Psoas muscle (tissue), 8 donors: Measurements from ENCODE around the gene TTC6. TPM values are rescaled to one million over a fixed set of nuclear protein-coding genes. Genes with fewer than 3 reads are reported as not detected.
A peak's percentile ranks its signal among the peaks of the same experiment; 100 is the strongest.

Experiments used
- ATAC-seq, 4 donors: fragments of 200-7000 bp; cut with Tn5 transposase; one replicate each; pipeline ENCODE4 v1.9.1; 2020; ENCODE audit warnings: moderate library complexity in 3 of 4, mild to moderate bottlenecking in 2 of 4
- DNase-seq, 2 donors: peaks; one replicate each; pipeline ENCODE4 v3.0.0-alpha.2; 2020
- H3K27ac ChIP-seq: fragments of 200-600 bp; one replicate; pipeline ENCODE4 v1.8.0; 2022
- H3K27me3 ChIP-seq, 3 donors: fragments of 200-600 bp in 1 of 3; one replicate each; pipeline versions ENCODE4 v1.6.1 to v1.8.0; 2013 to 2022; ENCODE audit warnings: low read length in 2 of 3, mild to moderate bottlenecking in 2 of 3, moderate library complexity in 1 of 3; ENCODE audit not compliant: insufficient read depth in 3 of 3
- H3K36me3 ChIP-seq, 2 donors: fragments of 200-600 bp in 1 of 2; one replicate each; pipeline versions ENCODE4 v1.6.1 to v1.8.0; 2013 to 2022; ENCODE audit warnings: low read depth in 1 of 2, mild to moderate bottlenecking in 1 of 2, moderate library complexity in 1 of 2; ENCODE audit not compliant: insufficient read depth in 1 of 2
- H3K4me1 ChIP-seq: fragments of 200-600 bp; one replicate; pipeline ENCODE4 v1.8.0; 2022
- H3K4me3 ChIP-seq: fragments of 200-600 bp; one replicate; pipeline ENCODE4 v1.8.0; 2022; ENCODE audit warnings: mild to moderate bottlenecking
- H3K9me3 ChIP-seq: fragments of 200-600 bp; one replicate; pipeline ENCODE4 v1.8.0; 2022
- WGBS, 3 donors: extraction: QIAGEN DNeasy Blood & Tissue Kit; methylation state at CpG; one replicate each; pipeline versions ENCODE4 v1.1.6 to v1.1.7; 2013; 5-methylcytosine and 5-hydroxymethylcytosine counted together
- intact Hi-C, 2 donors: fragments of 100-400 bp; cut with DNase I; formaldehyde crosslinking; loops; one replicate each; pipeline versions ENCODE4 v1.11.0 to v1.14.2; 2022
- long read RNA-seq, 2 donors: library from polyadenylated mRNA; unstranded; transcript quantifications; one replicate each; pipeline ENCODE4 v2.0.0, GENCODE V29; 2021
- polyA plus RNA-seq, 3 donors: library from polyadenylated mRNA; stranded (reverse); fragments of 200-250 nt; gene quantifications; one replicate each; pipeline ENCODE4 v1.2.3, GENCODE V29; 2013
- total RNA-seq, 4 donors: library from RNA; stranded (reverse); fragmentation: NEBNext Ultra II Directional in 2 of 4; extraction: Animal tissue kit (Norgen Biotek cat#: 25700) in 2 of 4; gene quantifications; one replicate each; pipeline versions ENCODE4 v1.2.1 to v1.2.4, GENCODE V29; 2021 to 2023
- TF ChIP-seq, protein P1 (sequence below): fragments of 200-600 bp; IDR thresholded peaks from one replicate; pipeline ENCODE4 v1.8.0; 2022; ENCODE audit warnings: antibody characterized with exemption
- donor health status: healthy with polysubstance abuse.
- donor health status: DM: no; HTN: no; CAD: no; lungs with moderate emphysema.
- donor health status: Bipolar disorder and iron deficiency.
- donor health status: healthy.
- donor health status: DM: yes; HTN: yes; CAD: no.
- donor health status: DM: no; HTN: no; CAD: no.
- donor health status: DM: no; HTN: no; CAD: no.
- donor health status: DM: yes; HTN: yes; CAD: no.

TTC6 gene
- total RNA-seq = not detected
- not detected for polyA plus RNA-seq
- long read RNA-seq, donor 1 = 0 reads
- long read RNA-seq, donor 2 = 0 reads

- peak within 1 kb of the TSS; percentile 62 for H3K4me3 ChIP-seq
- ATAC-seq (peak; percentile 48 to 77 (median 66)), DNase-seq (peak in 1 of 2 donors; percentile 56)
- TF ChIP-seq, protein P1, sequence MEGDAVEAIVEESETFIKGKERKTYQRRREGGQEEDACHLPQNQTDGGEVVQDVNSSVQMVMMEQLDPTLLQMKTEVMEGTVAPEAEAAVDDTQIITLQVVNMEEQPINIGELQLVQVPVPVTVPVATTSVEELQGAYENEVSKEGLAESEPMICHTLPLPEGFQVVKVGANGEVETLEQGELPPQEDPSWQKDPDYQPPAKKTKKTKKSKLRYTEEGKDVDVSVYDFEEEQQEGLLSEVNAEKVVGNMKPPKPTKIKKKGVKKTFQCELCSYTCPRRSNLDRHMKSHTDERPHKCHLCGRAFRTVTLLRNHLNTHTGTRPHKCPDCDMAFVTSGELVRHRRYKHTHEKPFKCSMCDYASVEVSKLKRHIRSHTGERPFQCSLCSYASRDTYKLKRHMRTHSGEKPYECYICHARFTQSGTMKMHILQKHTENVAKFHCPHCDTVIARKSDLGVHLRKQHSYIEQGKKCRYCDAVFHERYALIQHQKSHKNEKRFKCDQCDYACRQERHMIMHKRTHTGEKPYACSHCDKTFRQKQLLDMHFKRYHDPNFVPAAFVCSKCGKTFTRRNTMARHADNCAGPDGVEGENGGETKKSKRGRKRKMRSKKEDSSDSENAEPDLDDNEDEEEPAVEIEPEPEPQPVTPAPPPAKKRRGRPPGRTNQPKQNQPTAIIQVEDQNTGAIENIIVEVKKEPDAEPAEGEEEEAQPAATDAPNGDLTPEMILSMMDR = no peak
- H3K27ac ChIP-seq = no peak within 1 kb of the TSS
- H3K27me3 ChIP-seq = peaks cover 3 to 98% (median 65%) of the 10 kb centered on the region in 3 donors
- peaks cover 34% of the 10 kb centered on the region for H3K4me1 ChIP-seq
- WGBS, 3 donors = 1 to 2% (median 1%) methylated on average over 41 to 92 of the region's 92 CpGs
- H3K9me3 ChIP-seq = no peaks in the 10 kb centered on the region
- intact Hi-C loops = loop anchor here in 1 of 2 donors (10.0 kb wide), 1 partner anchor 350 kb away; no protein-coding TSS in a partner anchor
- H3K36me3 ChIP-seq = no peaks in the 10 kb centered on the region
Measured at GRCh38 chr14:37594971-37595808, at the start of gene TTC6, which contains the start of gene FOXA1. Gene TTC6, plus strand, starts transcription at chr14:37595629. Its CDS starts 26,436 bp downstream, at chr14:37622065. Gene FOXA1, minus strand, starts transcription at chr14:37595249. Its CDS starts 277 bp downstream, at chr14:37594972.

DNA sequence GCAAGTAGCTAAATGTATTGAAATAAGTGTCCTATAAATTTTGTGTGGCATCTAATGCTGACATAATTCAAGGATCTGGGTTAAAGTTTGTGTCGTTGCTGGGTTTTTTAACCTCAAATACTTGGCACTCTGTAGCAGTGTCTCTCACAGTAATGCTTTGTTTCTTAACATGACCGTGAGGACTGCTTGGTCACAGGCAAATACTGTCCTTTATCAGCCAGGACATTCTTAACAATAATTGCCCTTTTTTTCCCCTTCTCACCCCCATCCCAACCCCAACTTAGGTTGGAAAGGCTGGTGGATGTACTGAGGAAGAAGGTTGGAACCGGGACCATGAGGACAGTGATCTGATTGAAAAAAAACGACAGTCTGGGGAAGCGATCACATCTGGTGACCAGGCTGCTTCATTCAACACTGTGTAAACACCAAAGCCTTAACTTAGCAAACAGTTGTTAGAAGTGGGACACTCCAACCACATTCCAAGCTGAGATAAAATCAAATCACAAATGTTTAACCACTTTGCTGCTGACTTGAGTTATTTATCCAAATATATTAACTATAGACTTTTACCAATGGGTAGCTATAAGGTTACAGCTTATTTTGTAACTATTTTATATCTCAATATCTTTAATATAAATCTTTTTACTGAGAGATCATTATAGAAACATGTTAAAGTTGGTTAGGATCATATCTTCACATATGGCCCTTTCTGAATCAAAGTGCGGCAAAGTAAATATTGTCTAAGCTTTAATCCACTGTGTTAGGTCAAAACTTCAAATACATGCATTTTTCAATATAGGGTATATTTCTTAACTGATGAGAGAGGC, 48.6 kb upstream of the TTC6 start:
- WGBS, 3 donors = 36 to 41% (median 38%) methylated on average over 6 of the region's 6 CpGs
- ATAC-seq (no peak), DNase-seq (no peak)
- Histone ChIP-seq H3K27me3 (no peaks in the 10 kb centered on the region), H3K27ac (no peak overlapping the region), H3K36me3 (no peaks in the 10 kb centered on the region), H3K9me3 (no peaks in the 10 kb centered on the region), H3K4me3 (no peak overlapping the region), H3K4me1 (no peaks in the 10 kb centered on the region)
- intact Hi-C loops = no loop called here
- TF ChIP-seq, protein P1 = no peak

GRCh38 chr14:37550511-37550910, 44.9 kb upstream of the TTC6 start:
- ATAC-seq = no peak
- Histone ChIP-seq H3K9me3 (no peaks in the 10 kb centered on the region), H3K4me3 (no peak overlapping the region), H3K27ac (no peak overlapping the region), H3K27me3 (no peaks in the 10 kb centered on the region), H3K4me1 (no peaks in the 10 kb centered on the region), H3K36me3 (no peaks in the 10 kb centered on the region)
- no peak for DNase-seq
- intact Hi-C loops = no loop called here
- WGBS, 3 donors = 38 to 43% (median 40%) methylated on average over 5 of the region's 5 CpGs
- TF ChIP-seq, protein P1 = no peak

DNA sequence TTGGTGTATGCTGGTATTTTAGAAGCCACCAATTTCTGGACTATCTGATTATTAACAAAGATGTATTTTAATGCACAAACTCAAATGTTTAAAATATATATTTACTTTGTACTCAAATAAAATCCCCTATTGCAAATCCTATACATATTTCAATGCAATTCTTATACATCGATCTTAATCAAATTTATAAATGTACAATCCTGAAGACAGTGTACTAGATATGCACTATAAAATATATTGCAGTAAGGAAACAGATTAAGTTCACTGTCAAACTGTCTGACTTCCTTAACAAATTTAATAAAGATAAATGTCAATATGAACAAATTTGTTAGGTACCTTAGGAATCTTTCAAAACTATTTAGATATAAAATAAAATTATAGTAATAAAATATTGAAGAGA, 44.3 kb upstream of the TTC6 start:
- WGBS, 3 donors = 92 to 100% (median 94%) methylated on average over 1 of the region's 1 CpG
- TF ChIP-seq, protein P1 = no peak
- Histone ChIP-seq H3K9me3 (no peaks in the 10 kb centered on the region), H3K4me1 (no peaks in the 10 kb centered on the region), H3K27me3 (no peaks in the 10 kb centered on the region), H3K36me3 (no peaks in the 10 kb centered on the region), H3K27ac (no peak overlapping the region), H3K4me3 (no peak overlapping the region)
- DNase-seq = no peak
- intact Hi-C loops = no loop called here
- ATAC-seq = no peak
